CD14-positive monocyte (primary cell): ENCODE measurements around the gene CADM4. TPM values are rescaled to one million over a fixed set of nuclear protein-coding genes. Genes with fewer than 3 reads are reported as not detected.
A peak's percentile ranks its signal among the peaks of the same experiment; 100 is the strongest.

Source experiments
- DNase-seq, 3 donors: peaks; one replicate each; pipeline ENCODE4 v3.0.0-alpha.2; 2011 to 2022
- H2AFZ ChIP-seq: 2 replicates; pipeline ENCODE4 v1.6.0; 2012; ENCODE audit warnings: mild to moderate bottlenecking, low read depth, low read length, inconsistent platforms; ENCODE audit not compliant: insufficient read depth, poor library complexity, severe bottlenecking
- H3K27ac ChIP-seq, 2 donors: 1 replicate in 1 of 2; 2 replicates in 1 of 2; pipeline ENCODE4 v1.5.1; 2012 to 2013; ENCODE audit warnings: low read length in 2 of 2, control low read depth in 1 of 2, inconsistent platforms in 1 of 2, low read depth in 1 of 2, mild to moderate bottlenecking in 1 of 2
- H3K27me3 ChIP-seq, 2 donors: one replicate each; pipeline versions ENCODE4 v1.6.0 to v1.6.1; 2011 to 2013; ENCODE audit warnings: low read length in 2 of 2; ENCODE audit not compliant: control insufficient read depth in 2 of 2, insufficient read depth in 2 of 2
- H3K36me3 ChIP-seq, 2 donors: replicated peaks in 1 of 2; 1 replicate in 1 of 2; 2 replicates in 1 of 2; pipeline versions ENCODE4 v1.5.1 to v1.6.1; 2012 to 2013; ENCODE audit warnings: low read length in 2 of 2, control low read depth in 1 of 2, inconsistent platforms in 1 of 2, mild to moderate bottlenecking in 1 of 2; ENCODE audit not compliant: insufficient read depth in 2 of 2, control insufficient read depth in 1 of 2
- H3K4me1 ChIP-seq, 2 donors: 1 replicate in 1 of 2; 2 replicates in 1 of 2; pipeline versions ENCODE4 v1.5.1 to v1.6.1; 2012 to 2013; ENCODE audit warnings: low read length in 2 of 2, control low read depth in 1 of 2, inconsistent platforms in 1 of 2, mild to moderate bottlenecking in 1 of 2, moderate library complexity in 1 of 2; ENCODE audit not compliant: insufficient read depth in 2 of 2, control insufficient read depth in 1 of 2
- H3K4me2 ChIP-seq: replicated peaks from 2 replicates; pipeline ENCODE3; 2012; ENCODE audit warnings: low read length, moderate library complexity, mild to moderate bottlenecking; ENCODE audit not compliant: poor library complexity, severe bottlenecking; ENCODE audit errors: extremely low read depth
- H3K4me3 ChIP-seq, 3 experiments: fragments of 200-600 bp in 1 of 3; sonication (generic) in 1 of 3; replicated peaks in 1 of 3; 1 replicate in 2 of 3; 2 replicates in 1 of 3; pipeline ENCODE4 v1.5.1; 2011 to 2013; ENCODE audit warnings: low read length in 3 of 3, mild to moderate bottlenecking in 3 of 3, control low read depth in 2 of 3, low read depth in 2 of 3, inconsistent platforms in 1 of 3, moderate library complexity in 1 of 3
- H3K79me2 ChIP-seq: 2 replicates; pipeline ENCODE4 v1.6.0; 2012; ENCODE audit warnings: mild to moderate bottlenecking, control low read depth, inconsistent platforms, low read length, moderate library complexity; ENCODE audit not compliant: insufficient read depth
- H3K9ac ChIP-seq: 2 replicates; pipeline ENCODE4 v1.6.0; 2017; ENCODE audit warnings: low read length, mild to moderate bottlenecking; ENCODE audit not compliant: insufficient read depth, poor library complexity, severe bottlenecking
- H3K9me3 ChIP-seq, 2 donors: replicated peaks in 1 of 2; 1 replicate in 1 of 2; 2 replicates in 1 of 2; pipeline versions ENCODE4 v1.5.1 to v1.6.1; 2012 to 2013; ENCODE audit warnings: low read length in 2 of 2, control low read depth in 1 of 2; ENCODE audit not compliant: control insufficient read depth in 1 of 2, insufficient read depth in 1 of 2
- H4K20me1 ChIP-seq: 2 replicates; pipeline ENCODE4 v1.6.0; 2012; ENCODE audit warnings: mild to moderate bottlenecking, low read length, control low read depth, moderate library complexity; ENCODE audit not compliant: insufficient read depth
- H3K27ac Mint-ChIP-seq, 7 donors: one replicate each; pipeline ENCODE4 v1.8.0; 2020; ENCODE audit warnings: mild to moderate bottlenecking in 7 of 7, mixed read lengths in 7 of 7, moderate library complexity in 6 of 7, inconsistent platforms in 2 of 7
- H3K27me3 Mint-ChIP-seq, 3 donors: one replicate each; pipeline ENCODE4 v1.8.0; 2021 to 2022; ENCODE audit warnings: low read depth in 3 of 3, mild to moderate bottlenecking in 3 of 3, mixed read lengths in 3 of 3, moderate library complexity in 3 of 3, inconsistent platforms in 1 of 3
- H3K36me3 Mint-ChIP-seq, 2 donors: one replicate each; pipeline ENCODE4 v1.8.0; 2020; ENCODE audit warnings: mixed read lengths in 2 of 2, inconsistent platforms in 1 of 2, mild to moderate bottlenecking in 1 of 2
- H3K4me1 Mint-ChIP-seq: one replicate; pipeline ENCODE4 v1.8.0; 2020; ENCODE audit warnings: mild to moderate bottlenecking, mixed read lengths
- H3K4me3 Mint-ChIP-seq, 2 donors: one replicate each; pipeline ENCODE4 v1.8.0; 2020; ENCODE audit warnings: mild to moderate bottlenecking in 2 of 2, mixed read lengths in 2 of 2, moderate library complexity in 1 of 2
- H3K9me3 Mint-ChIP-seq, 7 donors: one replicate each; pipeline ENCODE4 v1.8.0; 2020 to 2022; ENCODE audit warnings: mixed read lengths in 7 of 7, mild to moderate bottlenecking in 6 of 7, moderate library complexity in 6 of 7, inconsistent platforms in 2 of 7
- CTCF ChIP-seq: fragments of 200-600 bp; IDR thresholded peaks from one replicate; pipeline ENCODE4 v1.8.0; 2022; ENCODE audit warnings: antibody characterized with exemption, mild to moderate bottlenecking
- WGBS: methylation state at CpG from one replicate; pipeline ENCODE4 v1.1.5; 2013; ENCODE audit warnings: missing lambda C conversion rate; ENCODE audit not compliant: insufficient coverage; 5-methylcytosine and 5-hydroxymethylcytosine counted together
- intact Hi-C, 2 donors: fragments of 100-400 bp; cut with micrococcal nuclease; formaldehyde crosslinking; loops; one replicate each; pipeline versions ENCODE4 v1.15.0 to v1.15.1; 2023
- polyA plus RNA-seq, 3 donors: library from polyadenylated mRNA; depleted of rRNA in 1 of 3; unstranded in 2 of 3; stranded (reverse) in 1 of 3; fragments of 300-500 nt in 2 of 3; fragments of >200 nt in 1 of 3; fragmentation: Illumina TruSeq in 2 of 3; gene quantifications; 1 replicate in 2 of 3; 2 replicates in 1 of 3; pipeline ENCODE4 v1.2.3, GENCODE V29; 2012 to 2021

The CADM4 gene
- polyA plus RNA-seq, 3 donors = 0.10 to 0.91 (median 0.31) TPM

GRCh38 chr19:43578787-43579186 lies 60.9 kb downstream of the CADM4 start:
- H3K9me3 ChIP-seq = no peaks in the 10 kb centered on the region
- H3K4me3 Mint-ChIP-seq = no peak overlapping the region
- H3K9me3 Mint-ChIP-seq = no peaks in the 10 kb centered on the region
- H3K27ac Mint-ChIP-seq = peak overlapping the region in 2 of 7 donors; percentile 43 to 74
- H3K27ac ChIP-seq = no peak overlapping the region
- DNase-seq = no peak
- H3K4me3 ChIP-seq = no peak overlapping the region
- intact Hi-C loops = no loop called here
- H4K20me1 ChIP-seq = no peaks in the 10 kb centered on the region
- H2AFZ ChIP-seq = no peak overlapping the region
- H3K4me2 ChIP-seq = no peak overlapping the region
- no peak for TF ChIP-seq CTCF
- H3K27me3 ChIP-seq = no peaks in the 10 kb centered on the region
- H3K79me2 ChIP-seq = peaks cover 15% of the 10 kb centered on the region
- H3K27me3 Mint-ChIP-seq = peaks cover 0 to 4% (median 0%) of the 10 kb centered on the region in 3 donors
- H3K4me1 ChIP-seq = peaks cover 39% of the 10 kb centered on the region in 2 donors
- WGBS = 86% methylated on average over 3 of the region's 3 CpGs
- H3K36me3 ChIP-seq = no peaks in the 10 kb centered on the region
- H3K4me1 Mint-ChIP-seq = peaks cover 38% of the 10 kb centered on the region
- H3K36me3 Mint-ChIP-seq = peaks cover 0 to under 1% of the 10 kb centered on the region in 2 donors
- no peak overlapping the region for H3K9ac ChIP-seq

- Histone ChIP-seq H3K27ac (peak overlapping the region; percentile 71), H3K4me2 (peak overlapping the region; percentile 79), H3K4me3 (peak overlapping the region; percentile 4 to 87 (median 35)), H3K9ac (no peak overlapping the region), H3K9me3 (no peaks in the 10 kb centered on the region), H3K4me1 (peaks cover 33 to 36% of the 10 kb centered on the region in 2 donors), H4K20me1 (no peaks in the 10 kb centered on the region), H3K36me3 (peaks cover 0 to 12% of the 10 kb centered on the region in 2 donors), H2AFZ (peak overlapping the region; percentile 48), H3K79me2 (peaks cover 26% of the 10 kb centered on the region), H3K27me3 (no peaks in the 10 kb centered on the region)
- peaks cover 8 to 15% of the 10 kb centered on the region in 2 donors for H3K36me3 Mint-ChIP-seq
- H3K4me3 Mint-ChIP-seq = peak overlapping the region; percentile 55
- WGBS = 71% methylated on average over 33 of the region's 37 CpGs
- intact Hi-C loops = loop anchor here (1.0 kb wide), 1 partner anchor 20 kb away; the partner anchor contains the start of genes IRGQ (in 2 of the 2) and ZNF576 (in 2 of the 2)
- no peaks in the 10 kb centered on the region for H3K9me3 Mint-ChIP-seq
- peak overlapping the region; percentile 79 to 97 (median 89) for H3K27ac Mint-ChIP-seq
- peaks cover 0 to 4% (median 0%) of the 10 kb centered on the region in 3 donors for H3K27me3 Mint-ChIP-seq
- no peak for TF ChIP-seq CTCF
- peak in 1 of 3 donors; percentile 40 for DNase-seq
- peaks cover 38% of the 10 kb centered on the region for H3K4me1 Mint-ChIP-seq
Measured at GRCh38 chr19:43575955-43576878, 63.4 kb downstream of the CADM4 start.
